HEK293 (cell line): ENCODE measurements around the gene CNMD.

Experiments
- CTCF ChIA-PET: fragments of 350-600 bp; formaldehyde crosslinking; extraction: SDS; loops from one replicate; lab custom pipeline; 2021; ENCODE audit warnings: antibody characterized with exemption; lab: Yijun Ruan, JAX
- POLR2A ChIA-PET: fragments of 300-600 bp; formaldehyde crosslinking; extraction: SDS; loops from one replicate; lab custom pipeline; 2020; ENCODE audit warnings: antibody characterized with exemption, inconsistent platforms; lab: Yijun Ruan, JAX
- H3K27ac ChIP-seq: fragments of 200-500 bp; sonication (Bioruptor generic); 2 replicates; pipeline ENCODE4 v1.5.1; 2014; ENCODE audit warnings: low read depth, low read length, control low read depth, inconsistent platforms; ENCODE audit errors: extremely low read depth
- H3K36me3 ChIP-seq, 2 experiments: fragments of 200-500 bp in 1 of 2; sonication (Bioruptor generic) in 1 of 2; 1 replicate in 1 of 2; 2 replicates in 1 of 2; pipeline ENCODE4 v1.5.1; 2014 to 2017; ENCODE audit warnings: inconsistent platforms in 2 of 2, low read length in 2 of 2; ENCODE audit not compliant: control insufficient read depth in 2 of 2, insufficient read depth in 1 of 2
- H3K4me1 ChIP-seq: fragments of 200-500 bp; sonication (Bioruptor generic); 2 replicates; pipeline ENCODE4 v1.5.1; 2014; ENCODE audit warnings: mild to moderate bottlenecking, low read length, inconsistent platforms; ENCODE audit not compliant: control insufficient read depth, insufficient read depth
- H3K4me3 ChIP-seq: 2 replicates; pipeline ENCODE4 v1.5.1; 2011; ENCODE audit warnings: low read depth, mild to moderate bottlenecking, control low read depth, low read length, moderate library complexity
- H3K9me3 ChIP-seq: fragments of 200-500 bp; sonication (Bioruptor generic); 2 replicates; pipeline ENCODE4 v1.5.1; 2014; ENCODE audit warnings: low read depth, low read length, inconsistent platforms; ENCODE audit not compliant: control insufficient read depth, insufficient read depth
- GLIS2 ChIP-seq: fragments of 450-650 bp; formaldehyde crosslinking; IDR thresholded peaks from 2 replicates; pipeline ENCODE4 v1.5.1; 2016; ENCODE audit warnings: missing biosample characterization, missing genetic modification characterization
- KLF8 ChIP-seq: fragments of 450-650 bp; formaldehyde crosslinking; IDR thresholded peaks from 2 replicates; pipeline ENCODE4 v1.5.1; 2016; ENCODE audit warnings: missing biosample characterization, missing genetic modification characterization
- OVOL3 ChIP-seq: fragments of 450-650 bp; formaldehyde crosslinking; IDR thresholded peaks from 2 replicates; pipeline ENCODE4 v1.5.1; 2016; ENCODE audit warnings: missing biosample characterization, missing genetic modification characterization
- REPIN1 ChIP-seq: fragments of 450-650 bp; formaldehyde crosslinking; IDR thresholded peaks from 2 replicates; pipeline ENCODE4 v1.5.1; 2017; ENCODE audit warnings: missing biosample characterization, missing genetic modification characterization, low read depth
- SP2 ChIP-seq: fragments of 450-650 bp; formaldehyde crosslinking; IDR thresholded peaks from 2 replicates; pipeline ENCODE4 v1.5.1; 2016; ENCODE audit warnings: missing biosample characterization, missing genetic modification characterization
- ZNF10 ChIP-seq: fragments of 450-650 bp; formaldehyde crosslinking; IDR thresholded peaks from 2 replicates; pipeline ENCODE4 v1.5.1; 2017; ENCODE audit warnings: missing biosample characterization, missing genetic modification characterization
- ZNF132 ChIP-seq: fragments of 450-650 bp; formaldehyde crosslinking; IDR thresholded peaks from 2 replicates; pipeline ENCODE4 v1.5.1; 2017; ENCODE audit warnings: missing biosample characterization, missing genetic modification characterization, borderline replicate concordance
- ZNF184 ChIP-seq: fragments of 450-650 bp; IDR thresholded peaks from 2 replicates; pipeline ENCODE4 v1.5.1; 2018; ENCODE audit warnings: missing biosample characterization, mild to moderate bottlenecking, missing genetic modification characterization
- ZNF211 ChIP-seq: fragments of 450-650 bp; formaldehyde crosslinking; IDR thresholded peaks from 2 replicates; pipeline ENCODE4 v1.5.1; 2016; ENCODE audit warnings: low read depth, missing biosample characterization, missing genetic modification characterization
- ZNF239 ChIP-seq: fragments of 450-650 bp; formaldehyde crosslinking; IDR thresholded peaks from 2 replicates; pipeline ENCODE4 v1.5.1; 2016; ENCODE audit warnings: missing biosample characterization, missing genetic modification characterization
- ZNF248 ChIP-seq: fragments of 450-650 bp; formaldehyde crosslinking; IDR thresholded peaks from 2 replicates; pipeline ENCODE4 v1.5.1; 2017; ENCODE audit warnings: missing biosample characterization, missing genetic modification characterization
- ZNF350 ChIP-seq: fragments of 450-650 bp; formaldehyde crosslinking; IDR thresholded peaks from 2 replicates; pipeline ENCODE4 v1.5.0; 2017; ENCODE audit warnings: missing biosample characterization, mild to moderate bottlenecking, missing genetic modification characterization
- ZNF37A ChIP-seq: fragments of 450-650 bp; IDR thresholded peaks from 2 replicates; pipeline ENCODE4 v1.5.1; 2018; ENCODE audit warnings: missing biosample characterization, missing genetic modification characterization
- ZNF514 ChIP-seq: fragments of 450-650 bp; formaldehyde crosslinking; IDR thresholded peaks from 2 replicates; pipeline ENCODE4 v1.5.1; 2016; ENCODE audit warnings: missing biosample characterization, missing genetic modification characterization
- ZNF549 ChIP-seq: fragments of 450-650 bp; IDR thresholded peaks from 2 replicates; pipeline ENCODE4 v1.5.1; 2018; ENCODE audit warnings: missing biosample characterization, missing genetic modification characterization, mild to moderate bottlenecking, inconsistent platforms, moderate library complexity
- ZNF610 ChIP-seq: fragments of 450-650 bp; formaldehyde crosslinking; IDR thresholded peaks from 2 replicates; pipeline ENCODE4 v1.5.1; 2016; ENCODE audit warnings: missing biosample characterization, missing genetic modification characterization, borderline replicate concordance
- ZNF768 ChIP-seq: fragments of 450-650 bp; formaldehyde crosslinking; IDR thresholded peaks from 2 replicates; pipeline ENCODE4 v1.5.1; 2018; ENCODE audit warnings: missing biosample characterization, mild to moderate bottlenecking, missing genetic modification characterization
- TF ChIP-seq, protein P1 (sequence below): fragments of 450-650 bp; formaldehyde crosslinking; IDR thresholded peaks from 2 replicates; pipeline ENCODE4 v1.5.1; 2017; ENCODE audit warnings: missing biosample characterization, missing genetic modification characterization
- TF ChIP-seq, protein P2 (sequence below): fragments of 450-650 bp; formaldehyde crosslinking; IDR thresholded peaks from 2 replicates; pipeline ENCODE4 v1.5.1; 2016; ENCODE audit warnings: missing biosample characterization, missing genetic modification characterization
- TF ChIP-seq, protein P3 (sequence below): fragments of 450-650 bp; formaldehyde crosslinking; IDR thresholded peaks from 2 replicates; pipeline ENCODE4 v1.5.1; 2016; ENCODE audit warnings: missing biosample characterization, missing genetic modification characterization, borderline replicate concordance
- TF ChIP-seq, protein P4 (sequence below): fragments of 450-650 bp; formaldehyde crosslinking; IDR thresholded peaks from 2 replicates; pipeline ENCODE4 v1.5.1; 2017; ENCODE audit warnings: missing biosample characterization, mild to moderate bottlenecking, missing genetic modification characterization, moderate library complexity

The CNMD gene

DNA sequence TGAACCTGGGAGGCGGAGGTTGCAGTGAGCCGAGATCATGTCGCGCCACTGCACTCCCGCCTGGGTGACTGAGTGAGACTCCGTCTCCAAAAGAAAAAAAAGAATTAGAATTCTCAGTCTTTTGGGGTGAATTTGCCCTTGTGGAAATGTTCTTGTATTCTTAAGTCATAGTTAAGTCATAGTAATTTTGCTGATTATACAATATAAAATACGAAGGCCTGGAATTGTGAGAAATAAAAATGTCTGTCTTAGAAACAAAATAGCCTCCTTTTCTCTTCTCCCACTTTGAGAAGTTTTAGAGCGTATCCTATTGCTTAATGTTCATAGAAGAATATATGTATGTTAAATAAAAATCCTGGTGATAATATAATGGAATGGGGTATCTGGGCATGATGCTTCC, 68.9 kb downstream of the CNMD start (continued):
- TF ChIP-seq, protein P1, sequence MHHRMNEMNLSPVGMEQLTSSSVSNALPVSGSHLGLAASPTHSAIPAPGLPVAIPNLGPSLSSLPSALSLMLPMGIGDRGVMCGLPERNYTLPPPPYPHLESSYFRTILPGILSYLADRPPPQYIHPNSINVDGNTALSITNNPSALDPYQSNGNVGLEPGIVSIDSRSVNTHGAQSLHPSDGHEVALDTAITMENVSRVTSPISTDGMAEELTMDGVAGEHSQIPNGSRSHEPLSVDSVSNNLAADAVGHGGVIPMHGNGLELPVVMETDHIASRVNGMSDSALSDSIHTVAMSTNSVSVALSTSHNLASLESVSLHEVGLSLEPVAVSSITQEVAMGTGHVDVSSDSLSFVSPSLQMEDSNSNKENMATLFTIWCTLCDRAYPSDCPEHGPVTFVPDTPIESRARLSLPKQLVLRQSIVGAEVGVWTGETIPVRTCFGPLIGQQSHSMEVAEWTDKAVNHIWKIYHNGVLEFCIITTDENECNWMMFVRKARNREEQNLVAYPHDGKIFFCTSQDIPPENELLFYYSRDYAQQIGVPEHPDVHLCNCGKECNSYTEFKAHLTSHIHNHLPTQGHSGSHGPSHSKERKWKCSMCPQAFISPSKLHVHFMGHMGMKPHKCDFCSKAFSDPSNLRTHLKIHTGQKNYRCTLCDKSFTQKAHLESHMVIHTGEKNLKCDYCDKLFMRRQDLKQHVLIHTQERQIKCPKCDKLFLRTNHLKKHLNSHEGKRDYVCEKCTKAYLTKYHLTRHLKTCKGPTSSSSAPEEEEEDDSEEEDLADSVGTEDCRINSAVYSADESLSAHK (tag by site-specific recombination) = no peak
- TF ChIP-seq ZNF610 (tag by site-specific recombination) = no peak
- TF ChIP-seq, protein P2, sequence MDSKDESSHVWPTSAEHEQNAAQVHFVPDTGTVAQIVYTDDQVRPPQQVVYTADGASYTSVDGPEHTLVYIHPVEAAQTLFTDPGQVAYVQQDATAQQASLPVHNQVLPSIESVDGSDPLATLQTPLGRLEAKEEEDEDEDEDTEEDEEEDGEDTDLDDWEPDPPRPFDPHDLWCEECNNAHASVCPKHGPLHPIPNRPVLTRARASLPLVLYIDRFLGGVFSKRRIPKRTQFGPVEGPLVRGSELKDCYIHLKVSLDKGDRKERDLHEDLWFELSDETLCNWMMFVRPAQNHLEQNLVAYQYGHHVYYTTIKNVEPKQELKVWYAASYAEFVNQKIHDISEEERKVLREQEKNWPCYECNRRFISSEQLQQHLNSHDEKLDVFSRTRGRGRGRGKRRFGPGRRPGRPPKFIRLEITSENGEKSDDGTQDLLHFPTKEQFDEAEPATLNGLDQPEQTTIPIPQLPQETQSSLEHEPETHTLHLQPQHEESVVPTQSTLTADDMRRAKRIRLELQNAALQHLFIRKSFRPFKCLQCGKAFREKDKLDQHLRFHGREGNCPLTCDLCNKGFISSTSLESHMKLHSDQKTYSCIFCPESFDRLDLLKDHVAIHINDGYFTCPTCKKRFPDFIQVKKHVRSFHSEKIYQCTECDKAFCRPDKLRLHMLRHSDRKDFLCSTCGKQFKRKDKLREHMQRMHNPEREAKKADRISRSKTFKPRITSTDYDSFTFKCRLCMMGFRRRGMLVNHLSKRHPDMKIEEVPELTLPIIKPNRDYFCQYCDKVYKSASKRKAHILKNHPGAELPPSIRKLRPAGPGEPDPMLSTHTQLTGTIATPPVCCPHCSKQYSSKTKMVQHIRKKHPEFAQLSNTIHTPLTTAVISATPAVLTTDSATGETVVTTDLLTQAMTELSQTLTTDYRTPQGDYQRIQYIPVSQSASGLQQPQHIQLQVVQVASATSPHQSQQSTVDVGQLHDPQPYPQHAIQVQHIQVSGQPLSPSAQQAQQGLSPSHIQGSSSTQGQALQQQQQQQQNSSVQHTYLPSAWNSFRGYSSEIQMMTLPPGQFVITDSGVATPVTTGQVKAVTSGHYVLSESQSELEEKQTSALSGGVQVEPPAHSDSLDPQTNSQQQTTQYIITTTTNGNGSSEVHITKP = no peak
- no peak for TF ChIP-seq ZNF239 (tag by site-specific recombination)
- TF ChIP-seq ZNF211 (tag by site-specific recombination) = no peak
- TF ChIP-seq ZNF549 (tag by site-specific recombination) = no peak
- no peak for TF ChIP-seq ZNF184
- no peak for TF ChIP-seq ZNF132 (tag by site-specific recombination)
- no peak for TF ChIP-seq ZNF768 (tag by site-specific recombination)

DNA sequence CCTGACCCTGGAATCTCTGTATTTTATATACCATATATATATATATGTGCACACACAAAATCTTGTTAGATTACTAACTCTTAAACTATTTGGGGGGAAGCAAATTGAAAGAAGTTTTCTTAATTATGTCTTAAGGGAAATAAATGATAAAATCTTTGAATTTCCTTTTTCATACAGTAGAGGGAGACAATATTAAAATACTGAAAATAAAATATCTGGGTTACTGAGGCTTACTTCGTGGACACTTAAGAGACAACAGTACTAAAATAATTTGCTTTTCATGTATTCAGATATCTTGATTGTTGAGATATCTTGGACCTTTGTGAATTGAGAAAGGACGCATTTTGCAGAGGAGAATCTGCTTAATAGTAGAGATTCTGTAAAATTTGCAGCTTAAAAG, 69.9 kb downstream of the CNMD start:
- ChIA-PET CTCF (no interaction called here), POLR2A (no interaction called here)
- no peak overlapping the region for H3K27ac ChIP-seq
- H3K36me3 ChIP-seq = peaks cover 19 to 48% of the 10 kb centered on the region in 2 experiments
- H3K9me3 ChIP-seq = no peaks in the 10 kb centered on the region
- H3K4me3 ChIP-seq = no peak overlapping the region
- no peaks in the 10 kb centered on the region for H3K4me1 ChIP-seq
- no peak for TF ChIP-seq OVOL3 (tag by site-specific recombination)
- TF ChIP-seq ZNF10 (tag by site-specific recombination) = no peak
- no peak for TF ChIP-seq ZNF37A (tag by site-specific recombination)
- no peak for TF ChIP-seq REPIN1 (tag by site-specific recombination)
- TF ChIP-seq KLF8 (tag by site-specific recombination) = no peak
- TF ChIP-seq, protein P3, sequence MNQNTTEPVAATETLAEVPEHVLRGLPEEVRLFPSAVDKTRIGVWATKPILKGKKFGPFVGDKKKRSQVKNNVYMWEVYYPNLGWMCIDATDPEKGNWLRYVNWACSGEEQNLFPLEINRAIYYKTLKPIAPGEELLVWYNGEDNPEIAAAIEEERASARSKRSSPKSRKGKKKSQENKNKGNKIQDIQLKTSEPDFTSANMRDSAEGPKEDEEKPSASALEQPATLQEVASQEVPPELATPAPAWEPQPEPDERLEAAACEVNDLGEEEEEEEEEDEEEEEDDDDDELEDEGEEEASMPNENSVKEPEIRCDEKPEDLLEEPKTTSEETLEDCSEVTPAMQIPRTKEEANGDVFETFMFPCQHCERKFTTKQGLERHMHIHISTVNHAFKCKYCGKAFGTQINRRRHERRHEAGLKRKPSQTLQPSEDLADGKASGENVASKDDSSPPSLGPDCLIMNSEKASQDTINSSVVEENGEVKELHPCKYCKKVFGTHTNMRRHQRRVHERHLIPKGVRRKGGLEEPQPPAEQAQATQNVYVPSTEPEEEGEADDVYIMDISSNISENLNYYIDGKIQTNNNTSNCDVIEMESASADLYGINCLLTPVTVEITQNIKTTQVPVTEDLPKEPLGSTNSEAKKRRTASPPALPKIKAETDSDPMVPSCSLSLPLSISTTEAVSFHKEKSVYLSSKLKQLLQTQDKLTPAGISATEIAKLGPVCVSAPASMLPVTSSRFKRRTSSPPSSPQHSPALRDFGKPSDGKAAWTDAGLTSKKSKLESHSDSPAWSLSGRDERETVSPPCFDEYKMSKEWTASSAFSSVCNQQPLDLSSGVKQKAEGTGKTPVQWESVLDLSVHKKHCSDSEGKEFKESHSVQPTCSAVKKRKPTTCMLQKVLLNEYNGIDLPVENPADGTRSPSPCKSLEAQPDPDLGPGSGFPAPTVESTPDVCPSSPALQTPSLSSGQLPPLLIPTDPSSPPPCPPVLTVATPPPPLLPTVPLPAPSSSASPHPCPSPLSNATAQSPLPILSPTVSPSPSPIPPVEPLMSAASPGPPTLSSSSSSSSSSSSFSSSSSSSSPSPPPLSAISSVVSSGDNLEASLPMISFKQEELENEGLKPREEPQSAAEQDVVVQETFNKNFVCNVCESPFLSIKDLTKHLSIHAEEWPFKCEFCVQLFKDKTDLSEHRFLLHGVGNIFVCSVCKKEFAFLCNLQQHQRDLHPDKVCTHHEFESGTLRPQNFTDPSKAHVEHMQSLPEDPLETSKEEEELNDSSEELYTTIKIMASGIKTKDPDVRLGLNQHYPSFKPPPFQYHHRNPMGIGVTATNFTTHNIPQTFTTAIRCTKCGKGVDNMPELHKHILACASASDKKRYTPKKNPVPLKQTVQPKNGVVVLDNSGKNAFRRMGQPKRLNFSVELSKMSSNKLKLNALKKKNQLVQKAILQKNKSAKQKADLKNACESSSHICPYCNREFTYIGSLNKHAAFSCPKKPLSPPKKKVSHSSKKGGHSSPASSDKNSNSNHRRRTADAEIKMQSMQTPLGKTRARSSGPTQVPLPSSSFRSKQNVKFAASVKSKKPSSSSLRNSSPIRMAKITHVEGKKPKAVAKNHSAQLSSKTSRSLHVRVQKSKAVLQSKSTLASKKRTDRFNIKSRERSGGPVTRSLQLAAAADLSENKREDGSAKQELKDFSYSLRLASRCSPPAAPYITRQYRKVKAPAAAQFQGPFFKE (tag by site-specific recombination) = no peak
- TF ChIP-seq ZNF350 (tag by site-specific recombination) = no peak
- TF ChIP-seq ZNF514 (tag by site-specific recombination) = no peak
- TF ChIP-seq SP2 (tag by site-specific recombination) = no peak
- no peak for TF ChIP-seq ZNF248 (tag by site-specific recombination)
- TF ChIP-seq GLIS2 (tag by site-specific recombination) = no peak
- no peak for TF ChIP-seq ZNF211 (tag by site-specific recombination)
- TF ChIP-seq, protein P4, sequence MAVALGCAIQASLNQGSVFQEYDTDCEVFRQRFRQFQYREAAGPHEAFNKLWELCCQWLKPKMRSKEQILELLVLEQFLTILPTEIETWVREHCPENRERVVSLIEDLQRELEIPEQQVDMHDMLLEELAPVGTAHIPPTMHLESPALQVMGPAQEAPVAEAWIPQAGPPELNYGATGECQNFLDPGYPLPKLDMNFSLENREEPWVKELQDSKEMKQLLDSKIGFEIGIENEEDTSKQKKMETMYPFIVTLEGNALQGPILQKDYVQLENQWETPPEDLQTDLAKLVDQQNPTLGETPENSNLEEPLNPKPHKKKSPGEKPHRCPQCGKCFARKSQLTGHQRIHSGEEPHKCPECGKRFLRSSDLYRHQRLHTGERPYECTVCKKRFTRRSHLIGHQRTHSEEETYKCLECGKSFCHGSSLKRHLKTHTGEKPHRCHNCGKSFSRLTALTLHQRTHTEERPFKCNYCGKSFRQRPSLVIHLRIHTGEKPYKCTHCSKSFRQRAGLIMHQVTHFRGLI (tag by site-specific recombination) = no peak
